NCI-H128 (cell line): Measurements from ENCODE around the gene LDB2.

Experiments
- DNase-seq: peaks from one replicate; lab custom pipeline; 2025; ENCODE audit not compliant: unreplicated experiment; lab: John Stamatoyannopoulos, UW

The LDB2 gene

GRCh38 chr4:16607241-16608066 is 291.0 kb downstream of the LDB2 start:
- no peak for DNase-seq

- no peak for DNase-seq
Measured at GRCh38 chr4:16606691-16607090, 291.8 kb downstream of the LDB2 start.

GRCh38 chr4:16603178-16603577 is 295.3 kb downstream of the LDB2 start:
- DNase-seq, result no peak

- no peak for DNase-seq
Measured at GRCh38 chr4:16598597-16599206, 299.7 kb downstream of the LDB2 start.

GRCh38 chr4:16597845-16598596 is 300.4 kb downstream of the LDB2 start:
- DNase-seq, result no peak

GRCh38 chr4:16597443-16597842 is 301.0 kb downstream of the LDB2 start:
- no peak for DNase-seq

GRCh38 chr4:16596267-16596666 is 302.2 kb downstream of the LDB2 start:
- DNase-seq, result no peak

- DNase-seq, result no peak
Measured at GRCh38 chr4:16594128-16594527, 304.3 kb downstream of the LDB2 start.

GRCh38 chr4:16593386-16593785 is 305.1 kb downstream of the LDB2 start:
- DNase-seq, result no peak

- DNase-seq, result no peak
Measured at GRCh38 chr4:16591272-16591826, 307.1 kb downstream of the LDB2 start.

- DNase-seq, result no peak
Measured at GRCh38 chr4:16590797-16591196, 307.6 kb downstream of the LDB2 start.

GRCh38 chr4:16588651-16589050 is 309.8 kb downstream of the LDB2 start:
- no peak for DNase-seq

GRCh38 chr4:16588149-16588548 is 310.3 kb downstream of the LDB2 start:
- no peak for DNase-seq

- no peak for DNase-seq
Measured at GRCh38 chr4:16585053-16585452, 313.4 kb downstream of the LDB2 start.

- DNase-seq, result no peak
Measured at GRCh38 chr4:16583764-16584163, 314.7 kb downstream of the LDB2 start.

- DNase-seq, result no peak
Measured at GRCh38 chr4:16582526-16582925, 315.9 kb downstream of the LDB2 start.

- DNase-seq, result no peak
Measured at GRCh38 chr4:16582036-16582435, 316.4 kb downstream of the LDB2 start.

GRCh38 chr4:16581117-16581516 is 317.3 kb downstream of the LDB2 start:
- no peak for DNase-seq

- DNase-seq, result no peak
Measured at GRCh38 chr4:16580514-16580913, 317.9 kb downstream of the LDB2 start.

- DNase-seq, result no peak
Measured at GRCh38 chr4:16579866-16580265, 318.6 kb downstream of the LDB2 start.

- DNase-seq, result no peak
Measured at GRCh38 chr4:16577177-16577576, 321.3 kb downstream of the LDB2 start.

GRCh38 chr4:16574981-16575380 is 323.5 kb downstream of the LDB2 start:
- no peak for DNase-seq
